ENCODE data around the gene FARP1.

The FARP1 gene

GRCh38 chr13:98176777-98177608, 34.1 kb downstream of the FARP1 start, which contains the start of gene RNF113B:
Gene RNF113B (minus strand): TSS chr13:98177269. CDS start chr13:98177236, 33 bp downstream.
- no peak for TF ChIP-seq CTCF (conservative IDR thresholded peaks at IDR 0.05)
- H3K27ac ChIP-seq = peak within 1 kb of the TSS; percentile 89

GRCh38 chr13:98180092-98180491, 37.2 kb downstream of the FARP1 start:
- H3K27ac ChIP-seq = no peak overlapping the region
- no peak for TF ChIP-seq CTCF (conservative IDR thresholded peaks at IDR 0.05)

- H3K27ac ChIP-seq = no peak overlapping the region
- no peak for TF ChIP-seq CTCF (conservative IDR thresholded peaks at IDR 0.05)
Measured at GRCh38 chr13:98181111-98181815, 38.4 kb downstream of the FARP1 start.

- no peak for TF ChIP-seq CTCF (conservative IDR thresholded peaks at IDR 0.05)
- H3K27ac ChIP-seq = no peak overlapping the region
Measured at GRCh38 chr13:98182153-98182552, 39.3 kb downstream of the FARP1 start.

GRCh38 chr13:98182589-98182988, 39.7 kb downstream of the FARP1 start:
- H3K27ac ChIP-seq = no peak overlapping the region
- TF ChIP-seq CTCF (conservative IDR thresholded peaks at IDR 0.05) = no peak

- peak overlapping the region; percentile 25; the same call in 1 of the 2 replicates for H3K27ac ChIP-seq
- TF ChIP-seq CTCF (conservative IDR thresholded peaks at IDR 0.05) = no peak
Measured at GRCh38 chr13:98184792-98185191, 41.9 kb downstream of the FARP1 start.

GRCh38 chr13:98187155-98187964, 44.5 kb downstream of the FARP1 start:
- H3K27ac ChIP-seq = no peak overlapping the region
- no peak for TF ChIP-seq CTCF (conservative IDR thresholded peaks at IDR 0.05)
